HG03280 (cell line): ENCODE data around the gene MTMR2.
"Not testable (repeated sequence)": the region's sequence is repeated elsewhere in the genome, so short reads cannot be mapped to it uniquely, and the experiment has no call there.

Experiments
- ATAC-seq: cut with Tn5 transposase; IDR thresholded peaks from one replicate; pipeline ENCODE4 v1.9.1; 2021; ENCODE audit warnings: mild to moderate bottlenecking, moderate library complexity; ENCODE audit not compliant: unreplicated experiment

The MTMR2 gene

DNA sequence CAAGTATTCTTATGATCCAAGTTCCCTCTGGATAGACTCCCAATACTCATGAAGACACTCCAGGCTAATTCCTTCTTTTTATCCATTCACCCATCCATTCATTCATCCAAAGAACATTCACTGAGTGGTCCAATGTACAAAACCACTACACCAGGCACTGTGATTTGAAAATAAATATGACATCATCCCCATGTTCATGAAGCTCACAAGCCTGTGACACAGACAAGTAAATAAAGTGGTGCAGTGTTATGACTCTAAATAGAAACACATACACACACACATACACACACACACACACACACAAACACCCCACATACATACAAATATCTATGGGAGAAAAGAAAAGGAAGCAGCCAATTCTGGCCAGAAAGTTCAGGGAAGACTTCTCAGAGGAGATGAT is 35.5 kb downstream of the MTMR2 start:
- no peak for ATAC-seq

DNA sequence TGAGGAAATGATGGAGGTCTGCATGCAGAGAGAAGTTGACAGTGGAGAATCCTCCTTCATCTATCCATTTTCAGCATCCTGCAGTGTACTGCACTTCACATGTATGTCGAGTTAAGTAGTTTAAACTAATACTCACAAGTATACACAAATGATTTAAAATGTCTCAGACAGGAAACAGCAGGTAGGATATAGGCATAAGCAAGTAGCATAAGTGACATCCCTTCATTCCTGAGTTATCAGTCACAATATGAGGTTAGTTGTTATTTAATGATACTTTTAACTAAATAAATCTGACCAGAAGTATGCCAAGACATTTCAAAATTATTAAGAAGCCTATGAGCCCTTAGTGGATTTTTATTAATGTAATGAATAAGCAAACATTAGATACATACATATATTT is 37.4 kb downstream of the MTMR2 start:
- ATAC-seq, result no peak

DNA sequence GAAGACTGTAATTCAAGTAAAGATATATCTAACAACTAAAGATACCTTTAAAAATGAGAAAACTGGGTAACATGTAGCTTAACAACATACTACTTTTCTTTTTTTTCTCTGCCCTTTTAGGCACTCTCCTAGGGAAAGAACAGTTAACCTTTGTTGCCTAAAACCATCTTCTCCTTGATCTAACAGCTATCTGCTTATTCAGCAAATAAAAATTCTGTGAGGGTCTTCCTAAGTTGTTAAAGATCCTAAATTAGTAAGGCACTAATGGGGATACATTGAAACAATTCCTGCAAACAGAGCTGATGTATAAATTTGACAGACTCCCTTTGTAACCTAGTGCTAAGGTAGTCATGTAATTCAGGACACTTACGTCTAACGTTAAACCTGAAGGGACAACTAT is 39.1 kb downstream of the MTMR2 start:
- no peak for ATAC-seq

DNA sequence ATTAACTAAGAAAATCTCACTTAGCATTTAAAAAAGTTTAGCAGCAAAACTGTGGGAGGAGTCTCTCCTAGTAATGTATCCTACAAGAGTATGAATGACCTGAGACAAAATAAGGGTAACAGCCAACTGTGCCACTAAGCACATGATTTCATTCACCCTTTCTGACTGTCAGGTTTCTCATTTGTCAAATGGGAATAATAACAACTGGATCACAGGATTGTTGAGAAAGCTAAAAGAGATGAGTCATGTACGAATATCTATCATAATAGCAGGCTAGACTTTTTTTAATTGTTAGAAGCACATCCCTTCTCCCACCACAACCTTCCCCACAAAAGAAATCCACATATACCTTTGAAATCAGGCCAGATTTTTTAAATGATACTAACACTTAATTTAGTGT is 39.5 kb downstream of the MTMR2 start:
- ATAC-seq, result no peak

DNA sequence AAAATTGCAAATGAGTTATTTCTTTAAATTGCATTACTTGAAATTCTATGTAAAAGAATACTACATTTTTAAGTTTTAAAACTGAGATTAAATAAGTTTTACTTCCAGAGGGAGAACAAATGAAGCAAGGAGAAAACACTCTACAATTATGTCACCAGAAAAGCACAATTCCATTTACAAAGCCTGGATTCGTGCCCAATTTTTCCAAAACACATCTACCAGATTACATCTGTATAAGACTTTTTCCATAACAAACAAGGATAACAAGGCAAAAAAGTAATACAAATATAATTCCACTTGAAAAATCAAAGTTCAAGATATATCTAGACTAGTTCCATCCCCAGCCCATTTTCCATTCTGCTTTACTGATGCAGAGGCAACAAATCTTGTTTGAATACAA is 40.5 kb downstream of the MTMR2 start:
- ATAC-seq, result no peak

DNA sequence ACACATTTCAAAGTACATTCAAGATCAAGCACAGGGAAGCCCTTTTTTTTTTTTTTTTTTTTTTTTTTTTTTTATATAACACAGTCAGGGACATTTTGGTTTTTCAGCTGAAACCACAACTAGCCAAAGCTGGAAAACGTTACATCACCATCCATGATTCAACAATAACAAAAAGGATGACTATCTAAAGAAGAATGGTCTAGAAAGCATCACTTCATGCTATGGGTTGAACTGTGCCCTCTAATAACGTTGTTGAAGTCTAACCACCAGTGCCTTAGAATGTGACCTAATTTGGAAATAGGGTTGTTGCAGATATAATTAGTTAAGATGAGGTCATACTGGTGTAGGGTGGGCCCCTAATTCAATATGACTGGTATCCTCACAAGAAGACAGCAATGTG is 46.6 kb downstream of the MTMR2 start:
- no peak for ATAC-seq

DNA sequence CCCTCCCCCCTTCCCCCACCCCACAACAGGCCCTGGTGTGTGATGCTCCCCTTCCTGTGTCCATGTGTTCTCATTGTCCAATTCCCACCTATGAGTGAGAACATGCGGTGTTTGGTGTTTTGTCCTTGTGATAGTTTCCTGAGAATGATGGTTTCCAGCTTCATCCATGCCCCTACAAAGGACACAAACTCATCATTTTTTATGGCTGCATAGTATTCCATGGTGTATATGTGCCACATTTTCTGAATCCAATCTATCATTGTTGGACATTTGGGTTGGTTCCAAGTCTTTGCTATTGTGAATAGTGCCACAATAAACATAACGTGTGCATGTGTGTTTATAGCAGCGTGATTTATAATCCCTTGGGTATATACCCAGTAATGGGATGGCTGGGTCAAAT is 53.0 kb downstream of the MTMR2 start:
- not testable (repeated sequence) for ATAC-seq

DNA sequence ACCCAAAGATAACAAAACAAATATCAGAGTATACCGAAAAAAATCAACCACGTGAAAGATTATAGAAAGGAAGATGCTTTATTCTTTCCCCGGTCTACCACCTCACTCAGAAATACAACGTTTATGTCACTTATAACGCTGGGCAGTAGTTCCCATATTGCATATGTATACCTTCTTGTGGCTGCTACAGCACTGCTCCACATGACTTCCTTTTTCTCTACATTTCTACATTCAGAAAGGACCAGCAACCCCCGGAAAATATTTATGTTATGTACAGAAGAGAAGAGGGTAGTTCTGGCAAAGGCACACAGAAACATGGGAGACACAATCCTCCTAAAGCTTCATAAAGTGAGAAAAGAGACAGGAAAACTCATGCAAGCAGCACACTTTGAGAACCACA is 56.8 kb downstream of the MTMR2 start:
- no peak for ATAC-seq

DNA sequence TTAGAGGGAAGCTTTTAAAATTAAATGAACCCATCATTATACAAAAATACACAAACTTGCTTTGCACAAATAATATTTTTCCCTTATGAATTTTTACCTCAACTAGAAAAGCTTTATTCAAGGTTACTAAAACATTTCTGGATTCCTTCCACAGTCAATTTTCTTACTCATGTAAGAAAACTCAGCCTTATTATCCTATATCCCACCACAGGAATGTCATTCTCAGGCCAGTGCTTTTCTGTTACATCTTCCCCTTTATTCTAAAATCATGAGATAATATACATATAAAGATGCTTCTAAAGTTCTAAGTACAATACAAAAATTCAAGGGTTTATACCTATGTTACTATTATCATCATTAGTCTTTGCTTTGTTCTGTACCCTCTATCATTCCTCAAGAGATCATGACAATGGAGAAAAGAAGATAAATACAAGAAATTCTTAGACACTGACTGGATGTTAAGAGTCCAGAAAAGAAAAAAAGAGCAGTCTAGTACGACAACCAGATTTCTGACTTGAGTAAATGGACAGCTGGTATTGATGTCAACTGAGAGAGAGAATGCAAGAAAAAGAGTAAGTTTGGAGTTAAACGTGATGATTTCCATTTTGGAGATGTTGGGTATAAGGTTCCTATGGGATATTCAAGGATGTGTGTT is 60.3 kb downstream of the MTMR2 start:
- no peak for ATAC-seq

DNA sequence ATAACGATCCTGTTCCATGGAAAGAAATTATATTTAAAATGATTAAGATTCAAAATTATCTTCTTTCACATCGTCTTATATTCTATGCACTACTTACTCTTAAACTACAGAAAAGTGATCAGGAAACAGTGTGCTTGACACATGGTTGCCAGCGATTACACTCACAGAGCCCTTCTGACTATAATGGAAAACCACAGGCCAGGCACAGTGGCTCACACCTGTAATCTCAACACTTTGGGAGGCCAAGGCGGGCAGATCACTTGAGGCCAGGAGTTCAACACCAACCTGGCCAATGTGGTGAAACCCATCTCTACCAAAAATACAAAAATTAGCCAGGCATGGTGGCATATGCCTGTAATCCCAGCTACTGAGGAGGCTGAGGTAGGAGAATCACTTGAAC is 63.9 kb downstream of the MTMR2 start:
- ATAC-seq, result not testable (repeated sequence)

DNA sequence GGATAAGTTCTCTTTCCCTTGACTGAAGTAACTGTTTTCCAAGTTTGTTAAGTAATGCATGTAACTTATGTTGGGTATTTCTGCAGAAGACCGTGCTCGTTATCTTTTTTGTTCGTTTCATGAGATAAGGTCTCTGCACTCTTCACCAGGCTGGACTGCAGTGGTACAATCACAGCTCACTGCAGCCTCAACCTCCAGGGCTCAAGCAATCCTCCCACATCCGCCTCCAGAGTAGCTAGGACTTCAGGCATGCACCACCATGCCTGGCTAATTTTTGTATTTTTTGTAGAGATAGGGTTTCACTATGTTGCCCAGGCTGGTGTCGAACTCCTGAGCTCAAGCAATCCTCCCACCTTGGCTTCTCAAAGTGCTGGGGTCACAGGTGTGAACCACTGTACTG is 69.5 kb downstream of the MTMR2 start:
- ATAC-seq, result not testable (repeated sequence)

DNA sequence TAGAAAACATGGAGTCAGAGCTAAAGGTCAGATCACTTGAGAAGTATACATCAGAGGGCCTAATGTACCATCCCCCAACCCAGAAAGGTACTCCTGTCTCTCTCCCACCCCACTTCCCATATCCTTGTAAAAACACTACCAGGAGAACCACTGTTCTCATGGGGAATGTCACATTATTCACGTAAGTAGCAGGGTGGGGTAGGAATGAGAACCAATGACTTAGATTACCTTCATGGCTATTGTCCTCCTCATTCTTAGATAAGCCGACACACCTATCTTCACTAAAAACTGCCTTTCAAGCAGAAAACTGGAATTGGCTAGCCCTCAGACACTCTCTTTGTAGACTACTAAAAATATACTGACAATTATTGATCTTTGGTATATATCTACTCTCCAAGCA is 70.0 kb downstream of the MTMR2 start:
- ATAC-seq, result no peak

DNA sequence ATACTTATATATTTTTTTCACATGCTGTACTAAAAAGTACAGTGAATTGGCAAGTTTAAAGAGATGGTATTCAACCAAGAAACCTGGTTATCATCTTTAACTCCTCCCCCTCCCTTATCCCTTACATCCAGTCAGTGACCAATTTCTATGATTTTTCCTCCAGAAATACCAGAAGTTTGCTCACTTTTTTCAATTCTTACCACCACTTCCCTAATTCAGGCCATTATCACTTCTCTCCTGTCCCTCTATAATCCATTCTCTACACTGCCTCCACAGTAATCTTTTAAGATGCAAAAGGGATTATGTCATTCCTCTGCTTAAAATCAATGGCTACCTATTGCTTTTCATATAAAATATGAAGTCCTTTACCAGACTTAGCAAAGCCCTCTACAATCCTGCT is 70.8 kb downstream of the MTMR2 start:
- ATAC-seq, result no peak

DNA sequence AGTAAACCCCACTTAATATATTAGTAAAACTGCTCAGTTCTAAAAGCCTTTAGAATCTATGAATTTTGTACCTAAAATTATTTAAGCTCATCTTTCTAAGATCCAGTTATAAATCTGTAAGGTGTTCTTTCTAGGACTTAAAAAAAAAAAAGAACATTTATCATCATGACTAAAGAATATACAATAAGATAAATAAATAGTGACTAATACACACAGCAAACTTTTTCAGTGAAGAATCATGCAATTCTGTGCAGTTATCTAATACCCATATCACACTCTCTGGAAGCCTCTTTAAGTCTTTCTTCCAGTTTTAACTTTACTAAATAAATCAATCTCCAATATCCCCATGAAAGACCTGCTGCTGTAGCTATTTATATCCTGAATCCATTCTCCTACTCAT is 73.8 kb downstream of the MTMR2 start:
- no peak for ATAC-seq

DNA sequence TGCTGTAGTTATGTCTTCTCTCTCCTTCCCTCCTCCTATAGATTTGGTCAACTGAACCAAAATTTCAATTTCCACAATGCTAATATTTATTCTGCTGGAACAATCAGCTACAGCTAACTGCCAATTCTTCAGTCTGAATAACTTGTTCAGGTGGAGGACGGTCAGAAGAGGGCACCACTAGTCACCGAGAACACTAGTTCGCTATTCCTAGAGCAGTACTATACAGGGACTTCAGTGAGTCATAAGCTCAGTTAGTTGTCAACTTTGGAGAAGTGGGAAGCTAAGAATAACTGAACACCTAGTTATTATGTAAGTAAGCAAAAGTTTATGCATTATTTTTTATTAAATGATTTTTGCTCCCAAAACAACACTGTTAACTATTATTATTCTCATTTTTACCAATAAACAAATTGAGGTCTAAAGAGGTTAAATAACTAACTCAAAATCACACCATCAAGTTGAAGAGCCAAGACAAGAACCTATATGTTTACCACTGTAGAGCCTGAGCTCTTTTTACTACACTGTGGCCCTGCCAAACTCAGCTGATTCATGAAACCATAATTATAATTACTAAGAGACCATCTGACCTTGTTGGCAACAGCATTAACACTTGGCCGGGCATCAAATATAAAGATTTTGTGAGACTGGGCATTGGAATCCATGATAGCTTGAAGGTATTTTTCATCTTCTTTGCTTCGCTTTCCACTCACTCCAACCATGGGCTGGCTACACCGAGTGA is 74.7 kb downstream of the MTMR2 start:
- no peak for ATAC-seq

DNA sequence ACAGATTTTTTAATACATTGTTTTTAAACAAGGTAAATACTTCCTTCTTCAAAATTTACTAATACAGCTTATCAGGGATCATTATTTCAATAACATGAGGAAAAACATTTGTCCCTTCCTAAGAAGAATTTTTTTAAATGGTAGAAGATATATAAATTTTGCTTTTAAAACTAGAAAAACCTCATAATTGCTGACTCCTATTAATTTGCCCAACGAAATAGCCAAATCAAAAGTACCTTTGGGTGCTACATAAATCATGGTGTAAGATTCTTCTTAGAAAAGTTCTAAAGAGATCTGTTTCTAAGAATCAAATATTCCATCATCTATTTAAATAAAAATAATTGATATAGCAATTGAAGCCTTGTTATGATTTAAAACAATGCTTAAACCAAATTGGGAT is 78.7 kb downstream of the MTMR2 start:
- ATAC-seq, result no peak

DNA sequence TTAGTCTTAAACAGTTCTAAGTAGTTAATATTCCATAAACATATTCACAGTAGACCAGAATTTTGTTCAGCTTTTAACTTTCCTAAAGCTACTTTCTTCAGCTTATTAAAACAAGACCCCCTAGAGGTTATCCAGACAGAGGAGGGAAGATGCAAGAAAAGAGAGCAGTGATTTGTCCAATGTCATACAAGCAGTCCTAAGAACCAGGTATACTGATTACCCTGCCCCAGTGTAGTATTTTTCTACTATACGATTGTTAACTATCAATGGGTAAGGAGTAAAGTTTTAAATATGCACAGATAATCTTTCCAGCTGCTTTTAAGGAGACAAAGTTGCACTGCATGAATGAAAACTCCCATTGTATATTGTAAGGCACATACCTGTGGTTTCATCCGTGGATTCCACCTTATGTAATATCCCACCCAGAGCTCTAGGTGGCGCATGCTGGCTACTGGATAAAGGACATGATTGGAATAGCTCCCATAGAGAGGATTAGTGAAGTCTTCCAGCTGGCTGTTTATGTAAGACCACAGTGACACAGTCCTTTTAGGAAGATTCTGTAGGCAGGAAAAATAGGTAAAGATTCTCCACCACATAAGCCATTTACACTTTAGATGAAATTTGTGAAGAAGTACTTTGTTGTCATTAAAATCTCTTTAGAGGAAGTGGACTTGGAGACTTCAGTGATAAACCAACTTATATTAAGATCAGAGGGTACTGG is 88.0 kb downstream of the MTMR2 start:
- peak; percentile 90 for ATAC-seq

DNA sequence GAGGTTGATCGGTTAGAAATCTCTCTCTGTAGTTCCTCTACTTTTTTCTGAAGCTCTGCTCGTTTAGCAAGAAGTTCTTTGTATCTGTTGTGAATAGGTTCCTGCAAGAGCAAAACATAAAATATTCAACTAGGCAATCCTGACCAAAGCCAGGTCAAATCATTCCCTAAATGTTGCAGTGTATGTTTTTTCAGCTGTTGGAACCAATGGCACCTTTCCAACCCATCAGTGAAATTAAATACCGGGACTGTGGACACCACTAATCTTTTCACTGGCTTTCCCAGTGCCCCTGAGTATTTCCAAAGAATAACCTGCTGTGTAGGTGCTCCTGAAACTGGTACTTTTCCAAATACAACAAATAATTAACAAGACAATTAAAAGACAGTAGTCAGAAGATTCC is 88.6 kb downstream of the MTMR2 start:
- ATAC-seq, result no peak

DNA sequence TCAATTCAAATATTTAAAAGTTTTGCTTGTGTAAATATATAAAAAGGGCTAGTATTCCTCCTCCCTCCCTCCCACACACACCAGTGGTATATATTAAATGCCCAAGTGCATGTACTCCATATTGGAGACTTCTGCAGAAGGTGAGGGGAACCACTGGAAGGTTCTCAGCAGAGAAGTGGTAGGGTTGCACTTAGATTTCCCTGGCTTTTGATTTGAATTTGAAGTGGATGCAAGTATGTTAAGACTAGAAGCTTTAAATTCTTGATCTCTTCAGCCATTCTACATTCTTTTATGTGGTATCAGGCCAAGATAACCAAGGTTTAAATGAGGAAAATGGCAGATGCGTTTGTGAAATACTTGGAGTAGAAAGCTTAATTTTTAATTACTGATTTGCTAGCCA is 90.5 kb downstream of the MTMR2 start:
- no peak for ATAC-seq

DNA sequence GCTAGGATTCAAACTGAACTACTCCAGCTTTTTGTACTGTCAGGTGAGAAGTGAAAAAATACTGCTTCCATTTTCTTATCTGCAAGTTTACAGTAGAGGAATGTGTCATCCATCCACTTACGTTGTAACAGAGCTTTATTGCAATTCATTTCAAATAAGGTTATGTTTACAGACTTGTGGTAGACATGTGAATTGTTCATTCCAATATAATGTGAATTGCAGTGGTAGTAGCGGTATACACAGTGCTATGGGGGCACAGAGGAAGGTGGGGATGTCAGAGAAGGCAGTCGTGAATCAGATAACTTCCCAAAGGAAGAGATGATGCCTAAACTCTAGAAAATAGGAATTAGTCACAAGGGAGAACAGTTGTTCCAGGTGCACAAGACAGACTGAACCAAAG is 91.1 kb downstream of the MTMR2 start:
- no peak for ATAC-seq

DNA sequence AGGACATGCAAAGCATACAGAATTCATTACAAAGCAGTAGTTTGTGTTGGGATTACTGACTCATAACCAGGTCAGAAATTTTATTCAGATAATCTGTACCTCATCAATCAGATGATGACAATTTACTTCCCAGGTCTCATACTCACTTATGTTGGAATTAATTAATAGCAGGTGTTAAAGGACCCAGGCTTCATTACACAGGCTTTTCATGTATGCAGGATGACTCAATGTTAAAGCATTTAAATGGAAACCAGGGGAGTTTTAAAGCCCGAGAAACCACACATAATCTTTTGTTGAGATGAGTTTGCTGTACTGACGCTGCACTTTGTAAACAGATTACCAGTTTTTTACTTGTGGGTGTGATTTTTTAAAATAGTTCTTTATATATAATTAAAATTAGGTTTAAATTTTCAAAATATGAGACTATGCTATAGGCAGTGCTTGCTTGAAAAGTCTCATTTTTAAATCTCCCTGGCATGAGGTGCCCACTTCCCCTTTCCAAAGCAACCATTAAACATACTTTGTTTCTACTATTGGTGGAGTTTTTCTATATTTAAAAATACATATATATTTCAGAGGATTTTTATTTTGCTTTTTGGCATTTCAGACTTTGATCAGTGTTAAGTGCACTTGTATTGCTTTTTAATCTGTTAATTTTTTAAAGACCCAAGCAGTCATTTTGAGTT is 92.6 kb downstream of the MTMR2 start:
- no peak for ATAC-seq
